CD4-positive, alpha-beta T cell treated with Interleukin-12 subunit alpha and Interleukin-12 subunit beta, for 1 hour (primary cell): Measurements from ENCODE around the gene ACOT7.
A peak's percentile ranks its signal among the peaks of the same experiment; 100 is the strongest.

Experiments
- DNase-seq: peaks from one replicate; pipeline ENCODE4 v3.0.0-alpha.2; 2020

ACOT7 gene

DNA sequence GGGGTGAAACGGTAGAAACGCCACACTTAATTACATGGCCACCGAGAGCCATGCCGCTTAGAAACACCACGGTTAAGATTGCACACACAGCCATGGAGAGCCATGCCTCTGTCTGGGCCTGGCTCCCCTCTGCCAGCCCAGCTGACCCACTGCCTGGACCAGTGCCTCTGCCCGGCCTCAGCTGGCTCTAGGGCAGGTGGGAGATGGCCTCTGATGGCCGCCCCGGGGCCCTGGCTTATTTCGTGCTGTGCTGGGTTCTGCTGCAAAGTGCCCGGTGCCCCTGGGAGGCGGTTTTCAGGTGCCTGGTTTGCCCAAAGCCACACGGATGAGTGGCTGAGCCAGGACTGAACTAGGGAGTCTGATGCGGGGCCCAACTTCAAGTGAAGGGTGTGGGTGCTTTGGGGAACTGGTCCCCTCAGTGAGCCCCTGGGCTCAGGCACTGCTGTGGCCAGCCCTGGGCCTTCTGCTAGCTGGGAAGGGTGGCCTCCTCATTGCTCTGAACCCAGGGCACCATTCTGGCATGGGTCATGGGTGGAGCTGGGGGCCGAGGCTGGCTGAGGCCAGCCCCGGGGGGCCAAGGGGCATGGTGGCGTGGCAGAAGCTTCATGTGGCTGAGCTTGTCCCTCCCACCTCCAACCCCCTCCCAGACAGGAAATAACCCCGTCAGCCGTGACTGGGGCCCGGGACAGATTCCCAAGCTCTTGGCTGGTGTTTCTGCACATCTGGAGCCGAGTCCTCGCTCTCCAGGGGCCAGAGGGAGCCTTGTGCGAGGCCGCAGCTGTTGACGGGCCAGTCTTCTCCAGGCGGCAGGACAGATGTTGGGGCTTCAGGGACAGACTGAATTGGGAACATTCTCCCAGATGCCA, 130.8 kb downstream of the ACOT7 start:
- no peak for DNase-seq

- no peak for DNase-seq
Observed at GRCh38 chr1:6261615-6261995, 132.0 kb downstream of the ACOT7 start.

DNA sequence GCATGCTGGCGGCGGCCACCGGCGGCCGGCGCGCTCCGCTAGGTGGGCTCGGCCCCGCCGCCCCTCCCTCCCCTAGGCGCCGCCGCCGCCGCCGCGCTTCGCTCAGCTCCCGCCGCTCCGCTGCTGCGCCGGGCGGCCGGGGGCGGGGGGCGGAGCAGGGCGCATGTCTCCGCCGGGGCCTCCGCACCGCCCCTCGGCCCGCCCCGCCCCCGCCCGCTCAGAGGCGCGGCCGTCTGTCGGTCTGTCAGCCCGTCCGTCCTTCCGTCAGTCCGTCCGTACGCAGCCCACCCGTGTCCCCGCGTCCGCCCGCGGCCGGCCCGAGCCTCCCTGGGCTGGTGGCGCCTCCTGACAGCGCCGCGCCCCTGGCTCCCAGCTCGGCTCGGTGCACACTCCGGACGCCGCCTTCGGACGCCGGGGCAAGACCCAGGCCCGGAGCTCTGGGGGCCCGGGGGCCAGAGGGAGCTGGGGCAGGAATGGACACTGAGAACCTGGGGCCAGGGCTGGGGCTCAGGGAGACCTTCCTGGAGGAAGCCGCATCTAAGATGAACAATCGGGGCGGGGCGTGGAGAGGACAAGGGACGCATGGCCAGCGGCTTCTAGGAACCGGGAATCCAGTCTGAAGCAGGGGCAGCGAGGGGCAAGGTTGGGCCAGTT, 132.5 kb downstream of the ACOT7 start, which contains the start of gene GPR153:
Gene GPR153, minus strand, starts transcription at position 138 of the 654 bp plus-strand sequence. CDS start 6,193 bp downstream, outside the sequence.
- DNase-seq: peak; percentile 50

GRCh38 chr1:6260433-6260934, 133.1 kb downstream of the ACOT7 start:
- peak; percentile 9 for DNase-seq

DNA sequence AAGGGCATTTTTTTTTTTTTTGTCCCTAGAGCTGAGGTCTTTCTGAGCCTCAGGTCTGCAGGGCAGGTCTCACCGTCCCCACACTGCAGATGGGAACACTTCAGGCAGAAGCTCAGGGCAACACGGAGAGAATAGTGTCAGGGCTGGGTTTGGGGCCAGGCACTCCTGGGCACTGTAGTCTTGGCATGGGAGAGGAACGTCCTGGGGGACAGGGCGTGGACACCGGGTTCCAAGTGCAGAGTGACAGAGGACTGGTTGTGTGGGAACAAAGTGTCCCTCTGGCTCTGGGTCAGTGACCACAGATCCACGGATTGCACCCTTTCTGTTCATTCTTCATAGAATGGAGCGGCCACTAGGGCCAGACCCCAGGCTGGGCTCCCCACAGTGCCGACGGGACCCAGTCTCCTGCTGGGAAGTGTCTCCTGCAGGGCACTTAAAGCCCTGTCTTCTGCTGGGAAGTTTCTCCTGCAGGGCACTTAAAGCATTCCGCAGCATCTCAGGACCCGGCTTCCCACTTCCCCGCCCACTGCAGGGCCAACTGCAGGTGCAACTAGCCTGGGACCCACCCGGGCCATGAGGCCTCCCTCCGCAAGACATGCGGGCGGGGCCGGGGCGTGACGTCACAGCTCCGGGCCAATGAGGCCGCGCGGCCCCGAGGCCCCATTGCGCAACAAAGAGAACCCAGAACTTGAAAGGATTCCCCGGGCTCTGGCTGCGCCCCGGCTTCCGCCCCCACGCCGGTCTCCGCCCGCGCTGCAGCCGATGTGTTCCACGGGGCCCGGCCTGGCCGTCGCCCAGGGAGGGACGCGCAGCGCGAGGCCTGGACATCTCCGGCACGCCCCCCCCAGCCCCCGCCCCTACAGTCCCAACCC, 133.8 kb downstream of the ACOT7 start:
- DNase-seq: peak; percentile 84

- no peak for DNase-seq
Observed at GRCh38 chr1:6258675-6259074, 134.9 kb downstream of the ACOT7 start.

DNA sequence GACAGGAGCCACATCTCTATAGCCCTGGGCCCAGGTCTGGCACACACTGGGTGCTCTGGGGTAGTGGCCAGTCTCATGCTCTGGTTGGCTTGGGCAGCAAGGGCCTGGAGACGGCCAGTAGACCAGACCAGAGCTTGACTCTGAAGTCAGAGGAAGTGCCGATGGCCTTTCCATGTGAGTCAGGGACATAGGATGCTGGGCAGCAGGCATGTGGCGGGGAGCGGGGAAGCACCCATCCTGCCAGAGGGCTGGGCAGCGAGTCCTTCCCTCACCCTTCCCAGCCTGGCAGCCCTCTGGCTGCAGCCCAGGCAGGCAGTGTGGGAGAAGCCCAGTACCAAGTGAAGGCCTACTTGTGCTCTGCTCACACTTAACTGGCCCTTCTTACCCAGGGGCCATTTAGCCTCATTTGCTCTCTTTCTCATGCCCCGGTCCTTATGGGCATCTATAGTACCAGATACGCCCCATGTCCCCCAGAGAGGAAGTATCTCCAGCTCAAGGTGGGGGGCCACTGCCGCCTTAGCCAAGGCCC, 136.0 kb downstream of the ACOT7 start:
- DNase-seq: no peak

- DNase-seq: no peak
Observed at GRCh38 chr1:6256645-6257044, 136.9 kb downstream of the ACOT7 start.

DNA sequence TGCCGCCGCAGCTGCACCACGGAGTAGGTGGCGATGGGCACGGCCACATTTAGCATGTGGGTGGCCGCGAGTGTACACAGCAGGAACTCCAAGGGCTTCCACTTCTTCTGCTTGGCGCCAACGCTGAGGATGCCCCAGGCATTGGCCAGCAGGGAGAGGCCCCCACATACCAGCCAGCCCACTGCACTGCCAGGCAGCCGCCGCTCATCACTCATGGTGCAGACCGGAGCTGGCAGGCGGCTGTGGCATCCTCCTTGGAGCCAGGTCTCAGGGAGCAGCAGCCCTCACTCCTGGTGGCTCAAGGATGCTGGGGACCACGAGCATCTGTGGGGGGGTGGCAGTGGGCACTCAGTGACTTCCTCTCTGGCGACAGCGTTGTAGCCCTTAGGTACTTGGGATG, 138.9 kb downstream of the ACOT7 start:
- DNase-seq: no peak

GRCh38 chr1:6253380-6253779, 140.2 kb downstream of the ACOT7 start:
- no peak for DNase-seq

- DNase-seq: no peak
Observed at GRCh38 chr1:6252374-6252710, 141.2 kb downstream of the ACOT7 start.

DNA sequence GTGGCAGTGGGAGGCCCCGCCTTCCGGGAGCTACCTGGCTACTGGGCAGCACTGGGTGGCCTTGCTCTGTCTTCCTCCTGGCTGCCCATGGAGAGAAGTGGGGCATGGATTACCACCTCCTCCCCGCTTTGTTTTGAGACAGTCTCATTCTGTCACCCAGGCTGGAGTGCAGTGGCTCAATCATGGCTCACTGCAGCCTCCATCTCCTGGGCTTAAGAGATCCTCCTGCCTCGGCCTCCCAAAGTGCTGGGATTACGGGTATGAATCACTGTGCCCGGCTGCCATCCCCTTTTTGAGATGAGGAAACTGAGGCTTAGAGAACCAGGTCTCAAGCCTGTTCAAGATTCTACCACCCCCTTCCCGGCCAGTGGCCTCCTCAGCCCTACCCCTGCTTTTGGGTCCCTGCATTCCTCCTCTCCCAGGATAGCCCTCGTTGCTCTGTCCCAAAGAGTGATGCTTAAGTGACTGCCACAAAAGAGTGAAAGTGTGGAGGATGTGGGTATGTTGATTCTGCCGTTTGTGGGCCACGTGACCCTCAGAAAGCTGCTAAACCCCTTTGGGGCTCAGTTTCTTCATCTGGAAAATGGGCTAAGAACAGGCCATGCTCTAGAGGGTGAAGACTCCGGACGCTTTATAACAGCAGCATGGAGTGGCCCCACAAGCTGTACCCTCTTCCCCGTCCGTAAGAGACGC, 141.7 kb downstream of the ACOT7 start:
- no peak for DNase-seq

GRCh38 chr1:6251233-6251632, 142.3 kb downstream of the ACOT7 start:
- DNase-seq: no peak

- DNase-seq: no peak
Observed at GRCh38 chr1:6249739-6250689, 143.6 kb downstream of the ACOT7 start.

DNA sequence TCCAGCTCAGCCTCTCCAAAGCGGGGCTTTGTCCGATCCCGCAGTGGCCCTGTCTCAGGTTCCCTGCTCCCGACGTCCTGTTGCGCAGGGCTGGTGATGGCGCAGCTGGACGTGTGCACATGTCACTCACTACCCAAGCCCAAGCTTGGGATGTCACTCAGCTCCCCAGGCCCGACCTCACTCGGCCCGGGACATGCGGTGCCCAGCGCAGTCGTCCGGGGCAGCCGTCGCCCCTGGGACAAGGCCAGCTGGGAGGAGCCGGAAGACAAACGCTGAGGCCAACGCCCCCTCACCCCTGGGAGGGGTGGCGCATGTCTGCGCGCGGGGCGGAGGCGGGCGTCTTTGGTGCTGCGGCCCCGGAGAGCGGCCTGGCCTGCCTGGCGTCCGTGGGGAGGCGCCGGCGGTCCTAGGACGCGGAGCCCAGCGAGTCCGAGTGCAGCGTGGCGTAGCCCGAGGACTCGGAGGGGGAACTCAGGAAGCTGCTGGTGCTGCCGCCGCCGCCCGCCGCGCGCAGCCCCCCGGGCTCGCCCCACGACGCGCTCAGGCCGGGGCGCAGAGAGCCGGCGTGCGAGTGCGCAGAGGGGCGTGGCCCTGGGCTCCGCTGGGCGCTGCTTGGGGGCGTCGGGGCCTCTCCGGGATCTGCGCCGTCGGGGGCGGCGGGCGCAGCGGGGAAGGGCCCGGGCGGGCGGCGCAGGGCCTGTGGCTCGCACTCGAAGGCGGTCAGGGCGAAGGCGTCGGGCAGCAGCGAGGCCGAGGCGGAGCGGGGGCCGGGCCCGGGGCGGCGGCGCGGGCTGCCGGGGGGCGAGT, 144.4 kb downstream of the ACOT7 start:
- no peak for DNase-seq

DNA sequence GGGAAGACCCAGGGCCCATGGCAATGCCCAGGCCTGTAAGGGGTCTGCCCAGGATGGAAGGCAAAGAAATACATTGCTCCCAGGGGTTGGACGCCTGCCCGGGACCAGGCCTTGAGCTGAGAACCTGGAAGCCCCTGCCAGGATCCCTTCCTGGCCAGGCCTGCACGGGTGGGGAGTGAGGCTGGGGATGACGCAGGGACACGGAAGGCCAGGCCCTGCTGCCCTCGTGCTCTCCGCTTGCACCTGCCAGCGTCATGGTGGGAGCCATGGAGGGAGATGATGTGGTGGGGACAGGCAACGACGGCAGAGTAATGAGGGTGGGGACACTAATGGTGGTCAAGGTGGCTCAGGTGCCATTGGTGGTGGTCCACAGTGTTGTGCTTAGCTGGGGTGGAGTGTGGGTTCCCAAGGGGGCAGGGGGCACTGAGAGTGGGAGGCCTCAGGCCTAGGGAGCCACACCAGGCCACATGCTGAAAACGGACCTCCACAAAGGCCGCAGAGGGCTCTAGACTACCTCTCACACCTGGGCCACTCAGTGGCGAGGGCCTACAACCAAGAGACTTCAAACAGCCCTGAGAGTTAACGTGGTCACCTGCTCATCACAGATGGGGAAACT, 145.3 kb downstream of the ACOT7 start:
- DNase-seq: no peak

GRCh38 chr1:6247651-6248050, 145.9 kb downstream of the ACOT7 start:
- DNase-seq: no peak

DNA sequence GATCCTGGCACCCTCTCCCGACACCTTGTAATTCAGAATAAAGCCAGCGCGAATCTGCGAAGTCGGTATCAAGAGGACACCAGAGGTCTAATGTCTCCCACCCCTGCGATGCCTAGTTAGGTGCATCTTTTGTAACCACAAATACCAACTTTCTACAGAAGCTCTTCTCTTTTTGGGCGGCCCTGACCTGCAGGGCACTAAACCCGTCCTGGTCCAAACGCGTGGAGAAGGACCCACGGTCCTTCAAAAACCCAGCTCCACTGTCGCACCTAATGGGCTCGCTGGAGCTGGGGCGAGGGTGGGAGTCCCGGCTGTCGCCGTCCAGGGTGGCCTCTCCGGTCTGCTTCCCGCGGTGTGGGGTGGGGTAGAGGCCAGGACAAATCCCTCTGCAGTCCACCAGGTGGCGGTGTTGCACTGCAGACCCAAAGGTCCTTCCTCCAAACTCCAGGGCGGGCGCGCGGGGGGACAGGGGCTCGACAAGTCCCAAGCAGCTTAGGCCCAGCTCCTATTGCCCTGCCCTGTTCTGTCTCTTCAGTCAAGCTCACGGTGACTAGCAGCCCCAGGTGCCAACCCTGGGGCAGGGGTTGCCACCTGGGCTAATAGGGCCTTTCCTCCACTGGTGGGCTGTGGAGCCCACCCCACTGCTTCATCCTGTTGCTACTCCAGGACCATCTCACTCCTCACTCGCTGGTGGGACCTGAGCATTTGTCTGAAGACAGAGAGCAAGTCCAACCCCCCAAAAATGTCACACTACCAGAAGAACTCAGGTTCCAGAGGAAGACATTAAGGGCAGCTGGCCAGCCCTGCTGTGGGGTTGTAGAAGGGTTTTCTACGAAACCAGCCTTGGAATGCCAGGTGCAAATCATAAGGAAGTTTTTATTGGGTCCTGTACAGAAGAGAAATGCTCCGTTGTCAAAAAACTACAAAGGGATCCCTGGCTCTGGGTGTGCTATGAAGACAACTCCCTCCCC, 146.8 kb downstream of the ACOT7 start:
- peak; percentile 81 for DNase-seq
